ENCODE data around the gene YBEY.
"Not testable (repeated sequence)": the region's sequence is repeated elsewhere in the genome, so short reads cannot be mapped to it uniquely, and the experiment has no call there.

Gene YBEY

GRCh38 chr21:46285761-46286647, at the start of gene YBEY:
TSS of gene YBEY (plus strand) at chr21:46286342. CDS start at chr21:46286914, 572 bp downstream.
- H3K4me3 ChIP-seq (ENCODE audit: low read length), result peak within 1 kb of the TSS; percentile 59
- peak; percentile 72 for DNase-seq (ENCODE audit: low read depth)
- peak; percentile 41 for TF ChIP-seq CTCF (conservative IDR thresholded peaks at IDR 0.05; ENCODE audit: low read depth, low read length)

DNA sequence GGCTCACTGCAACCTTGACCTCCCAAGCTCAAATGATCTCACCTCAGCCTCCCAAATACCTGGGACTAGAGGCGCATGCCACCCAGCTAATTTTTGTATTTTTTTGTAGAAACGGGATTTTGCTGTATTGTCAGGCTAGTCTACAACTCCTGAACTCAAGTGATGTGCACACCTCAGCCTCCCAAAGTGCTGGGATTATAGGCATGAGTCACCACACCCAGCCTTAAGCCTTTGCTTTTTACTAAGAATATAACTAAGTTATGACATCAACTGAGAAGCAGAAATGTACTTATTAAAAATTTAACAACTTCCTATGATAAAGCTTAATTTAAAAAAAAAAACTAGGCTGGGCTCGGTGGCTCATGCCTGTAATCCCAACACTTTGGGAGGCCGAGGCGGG, 48.7 kb upstream of the YBEY start:
- TF ChIP-seq CTCF (conservative IDR thresholded peaks at IDR 0.05; ENCODE audit: low read depth, low read length), result no peak
- no peak overlapping the region for H3K4me3 ChIP-seq (ENCODE audit: low read length)

DNA sequence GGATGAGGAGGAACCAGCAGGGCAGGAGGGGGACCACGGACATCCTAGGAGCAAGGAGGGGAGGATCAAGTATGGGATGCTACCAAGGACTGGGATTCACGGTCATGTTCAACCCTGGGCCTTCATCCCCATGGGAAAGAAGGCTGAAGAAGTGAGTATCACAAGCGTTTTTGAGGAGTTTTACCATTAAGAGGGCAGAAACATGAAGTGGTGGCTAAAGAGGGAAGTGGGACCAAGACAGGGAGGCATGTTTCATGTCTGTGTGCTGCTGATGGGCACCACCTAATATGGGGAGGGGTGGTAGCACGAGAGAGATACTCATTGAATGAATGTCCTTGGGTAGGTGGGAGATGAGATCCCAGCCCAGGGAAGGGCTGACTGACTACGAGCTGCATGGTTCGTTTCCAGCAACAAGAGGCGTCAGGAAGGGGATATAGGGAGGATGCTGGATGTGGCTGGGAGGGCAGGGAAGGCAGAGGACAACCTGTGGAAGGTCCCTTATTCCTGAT, 46.3 kb upstream of the YBEY start:
- DNase-seq (ENCODE audit: low read depth), result no peak
- TF ChIP-seq CTCF (conservative IDR thresholded peaks at IDR 0.05; ENCODE audit: low read depth, low read length), result no peak
- H3K4me3 ChIP-seq (ENCODE audit: low read length), result no peak overlapping the region

More for the DNA sequence above, 48.7 kb upstream of the YBEY start:
- no peak for DNase-seq (ENCODE audit: low read depth)

DNA sequence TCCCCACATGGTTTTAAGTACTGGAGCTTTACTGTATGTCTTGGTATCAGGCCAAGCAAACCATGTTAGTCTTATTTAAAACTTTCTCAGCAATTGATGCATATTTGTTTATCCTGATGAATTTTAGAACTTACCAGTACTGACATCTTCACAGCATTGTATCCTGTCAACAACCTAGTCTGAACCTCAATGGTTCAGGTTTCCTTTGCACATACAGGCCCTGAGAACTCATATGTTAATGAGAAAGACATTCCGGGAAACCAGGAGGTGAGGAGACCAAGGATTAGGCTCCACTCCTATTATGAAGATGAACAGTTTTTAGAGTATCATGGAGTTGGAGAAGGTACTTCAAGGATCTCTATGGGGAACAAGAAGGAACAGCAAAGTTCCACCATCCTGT, 44.6 kb upstream of the YBEY start:
- DNase-seq (ENCODE audit: low read depth); H3K4me3 ChIP-seq (ENCODE audit: low read length): not testable (repeated sequence)

- DNase-seq (ENCODE audit: low read depth), result no peak
- no peak overlapping the region for H3K4me3 ChIP-seq (ENCODE audit: low read length)
- no peak for TF ChIP-seq CTCF (conservative IDR thresholded peaks at IDR 0.05; ENCODE audit: low read depth, low read length)
Measured at GRCh38 chr21:46243325-46243724, 42.8 kb upstream of the YBEY start.

DNA sequence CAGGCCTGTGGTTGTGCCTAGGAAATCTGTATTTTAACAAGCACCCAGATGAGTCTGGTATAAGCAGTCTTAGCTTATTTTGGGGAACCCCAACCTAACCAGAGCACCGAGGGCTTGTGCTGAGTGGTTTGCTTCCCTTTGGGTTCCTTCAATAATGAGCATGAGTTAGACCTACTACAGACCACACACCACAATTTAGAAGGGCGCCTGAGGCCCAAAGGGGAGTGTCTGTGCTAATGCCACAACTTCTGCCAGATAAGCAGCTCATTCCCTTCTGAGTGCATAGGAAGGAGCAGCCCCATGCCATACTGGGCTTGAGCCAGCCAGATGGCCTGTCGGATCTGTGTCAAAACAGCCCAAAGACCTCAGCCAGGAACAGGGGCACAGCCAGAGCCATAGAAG, 42.2 kb upstream of the YBEY start:
- no peak overlapping the region for H3K4me3 ChIP-seq (ENCODE audit: low read length)
- no peak for DNase-seq (ENCODE audit: low read depth)
- TF ChIP-seq CTCF (conservative IDR thresholded peaks at IDR 0.05; ENCODE audit: low read depth, low read length), result no peak

DNA sequence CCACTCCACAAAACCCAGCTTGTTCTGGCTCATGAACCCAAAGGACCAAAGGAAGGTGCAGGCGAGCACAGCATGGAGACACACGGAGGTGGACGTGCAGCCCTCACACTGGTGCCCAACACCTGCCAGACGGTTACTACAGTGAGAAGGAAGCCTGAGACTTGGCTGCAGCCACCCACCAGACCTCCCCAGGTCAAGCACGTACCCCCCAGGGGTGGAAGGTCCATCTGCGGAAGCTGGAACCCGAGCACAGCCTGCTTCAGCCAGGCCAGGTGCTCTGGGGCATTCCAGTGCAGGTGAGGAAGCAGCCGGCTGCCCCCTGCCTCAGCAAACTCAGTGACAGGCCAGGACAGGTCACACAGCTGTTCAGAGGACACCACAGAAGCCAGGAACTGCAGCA, 41.5 kb upstream of the YBEY start:
- no peak for TF ChIP-seq CTCF (conservative IDR thresholded peaks at IDR 0.05; ENCODE audit: low read depth, low read length)
- DNase-seq (ENCODE audit: low read depth), result no peak
- no peak overlapping the region for H3K4me3 ChIP-seq (ENCODE audit: low read length)

All from retinal pigment epithelial cell (primary cell).